Measurements from ENCODE around the gene MT1G.

DNA sequence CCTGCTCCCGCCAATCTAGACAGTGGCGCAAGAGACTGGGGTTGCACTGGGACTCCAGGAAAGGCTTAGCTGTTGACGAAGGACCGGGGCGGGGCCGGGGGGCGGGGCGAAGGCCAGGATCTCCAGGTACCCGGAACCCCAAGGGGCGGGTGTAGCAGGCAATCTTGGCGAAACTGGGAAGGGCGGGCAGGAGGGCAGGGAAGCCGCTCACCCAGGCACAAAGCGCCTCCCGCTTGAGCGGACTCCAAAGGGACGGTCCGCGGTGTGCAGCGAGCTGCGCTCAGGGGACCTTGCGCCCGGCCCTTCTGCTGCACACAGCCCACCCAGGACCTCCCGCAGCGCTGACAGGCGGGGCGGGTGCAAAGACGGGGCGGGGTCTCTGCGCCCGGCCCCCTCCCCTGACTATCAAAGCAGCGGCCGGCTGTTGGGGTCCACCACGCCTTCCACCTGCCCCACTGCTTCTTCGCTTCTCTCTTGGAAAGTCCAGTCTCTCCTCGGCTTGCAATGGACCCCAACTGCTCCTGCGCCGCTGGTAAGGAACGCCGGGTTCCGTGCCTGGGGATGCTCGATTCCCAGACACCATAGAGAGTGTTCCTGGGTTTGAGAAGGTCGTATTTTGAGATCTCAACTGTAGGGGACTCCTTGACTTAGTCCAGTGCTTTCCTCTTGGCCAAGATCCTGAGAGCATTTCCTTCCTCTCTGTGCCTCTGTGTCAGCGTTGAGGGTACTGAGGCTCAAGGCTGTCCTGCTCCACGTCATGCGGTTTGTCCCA, 10.1 kb downstream of the MT1G start, which contains the start of gene MT1F:
- no peak for TF ChIP-seq POLR2A (IDR thresholded peaks at IDR 0.05; ENCODE audit: low read depth, low read length)
- no peak for TF ChIP-seq SPI1 (IDR thresholded peaks at IDR 0.05; ENCODE audit: low read depth, low read length)
- TF ChIP-seq TAF1 (IDR thresholded peaks at IDR 0.05; ENCODE audit: low read depth, low read length): no peak
